Osteocyte (in vitro differentiated cells): ENCODE results near the gene ANKRD10. TPM values are rescaled to one million over a fixed set of nuclear protein-coding genes. Genes with fewer than 3 reads are reported as not detected.

Source experiments
- DNase-seq: peaks from one replicate; pipeline ENCODE4 v3.0.0; 2021; ENCODE audit warnings: mixed read lengths; ENCODE audit not compliant: unreplicated experiment; ENCODE audit errors: extremely low spot score
- H3K27ac Mint-ChIP-seq: one replicate; pipeline ENCODE4 v1.8.0; 2021; ENCODE audit warnings: mild to moderate bottlenecking, mixed read lengths; ENCODE audit not compliant: unreplicated experiment
- H3K27me3 Mint-ChIP-seq: one replicate; pipeline ENCODE4 v1.8.0; 2021; ENCODE audit warnings: mixed read lengths; ENCODE audit not compliant: unreplicated experiment
- H3K36me3 Mint-ChIP-seq: one replicate; pipeline ENCODE4 v1.8.0; 2021; ENCODE audit warnings: mixed read lengths; ENCODE audit not compliant: unreplicated experiment
- H3K4me1 Mint-ChIP-seq: one replicate; pipeline ENCODE4 v1.8.0; 2021; ENCODE audit warnings: mixed read lengths; ENCODE audit not compliant: unreplicated experiment
- H3K4me3 Mint-ChIP-seq: one replicate; pipeline ENCODE4 v1.8.0; 2021; ENCODE audit warnings: mild to moderate bottlenecking, moderate library complexity, mixed read lengths; ENCODE audit not compliant: unreplicated experiment
- H3K9me3 Mint-ChIP-seq: one replicate; pipeline ENCODE4 v1.8.0; 2021; ENCODE audit warnings: mixed read lengths; ENCODE audit not compliant: unreplicated experiment
- CTCF ChIP-seq: fragments of 200-600 bp; sonication (generic); IDR thresholded peaks from 2 replicates; pipeline ENCODE4 v1.5.0; 2021; ENCODE audit warnings: antibody characterized with exemption, mild to moderate bottlenecking, moderate library complexity
- total RNA-seq: library from RNA; stranded (reverse); gene quantifications from 2 replicates; pipeline ENCODE4 v1.2.1, GENCODE V29; 2021

The ANKRD10 gene
- total RNA-seq, 1 donor from 2014 or later = 257 TPM

GRCh38 chr13:110907951-110908898 is 6.6 kb downstream of the ANKRD10 start:
- peak overlapping the region; percentile 55 for H3K27ac Mint-ChIP-seq
- no peak for DNase-seq

GRCh38 chr13:110907301-110907700 is 7.6 kb downstream of the ANKRD10 start:
- TF ChIP-seq CTCF = no peak
- Mint-ChIP-seq H3K4me3 (no peak overlapping the region), H3K27me3 (no peaks in the 10 kb centered on the region), H3K27ac (peak overlapping the region; percentile 55), H3K36me3 (peaks cover 55% of the 10 kb centered on the region), H3K4me1 (peaks cover 67% of the 10 kb centered on the region), H3K9me3 (no peaks in the 10 kb centered on the region)
- DNase-seq = no peak

More at GRCh38 chr13:110907951-110908898, 6.6 kb downstream of the ANKRD10 start:
- no peak for TF ChIP-seq CTCF
- H3K4me1 Mint-ChIP-seq = peaks cover 65% of the 10 kb centered on the region
- no peaks in the 10 kb centered on the region for H3K9me3 Mint-ChIP-seq
- H3K36me3 Mint-ChIP-seq = peaks cover 49% of the 10 kb centered on the region
- no peak overlapping the region for H3K4me3 Mint-ChIP-seq
- H3K27me3 Mint-ChIP-seq = no peaks in the 10 kb centered on the region

- H3K27me3 Mint-ChIP-seq = no peaks in the 10 kb centered on the region
- peaks cover 43% of the 10 kb centered on the region for H3K4me1 Mint-ChIP-seq
- no peaks in the 10 kb centered on the region for H3K9me3 Mint-ChIP-seq
- peaks cover 53% of the 10 kb centered on the region for H3K36me3 Mint-ChIP-seq
- no peak overlapping the region for H3K27ac Mint-ChIP-seq
- no peak for TF ChIP-seq CTCF
- DNase-seq = no peak
- no peak overlapping the region for H3K4me3 Mint-ChIP-seq
These were observed 10.1 kb downstream of the ANKRD10 start for GRCh38 chr13:110904748-110905147.

GRCh38 chr13:110902370-110902769 is 12.5 kb downstream of the ANKRD10 start:
- H3K36me3 Mint-ChIP-seq = peaks cover 44% of the 10 kb centered on the region

More at GRCh38 chr13:110902370-110902769, 12.5 kb downstream of the ANKRD10 start:
- Mint-ChIP-seq H3K9me3 (no peaks in the 10 kb centered on the region), H3K27me3 (no peaks in the 10 kb centered on the region), H3K27ac (peak overlapping the region; percentile 68), H3K4me1 (peaks cover 25% of the 10 kb centered on the region), H3K4me3 (no peak overlapping the region)
- DNase-seq = no peak
- TF ChIP-seq CTCF = no peak
